Measurements from ENCODE around the gene MORN1. TPM values are rescaled to one million over a fixed set of nuclear protein-coding genes. Genes with fewer than 3 reads are reported as not detected.

MORN1 gene
- total RNA-seq, 4 donors from 2014 or later = 3.0 to 34.0 (median 12.5) TPM

DNA sequence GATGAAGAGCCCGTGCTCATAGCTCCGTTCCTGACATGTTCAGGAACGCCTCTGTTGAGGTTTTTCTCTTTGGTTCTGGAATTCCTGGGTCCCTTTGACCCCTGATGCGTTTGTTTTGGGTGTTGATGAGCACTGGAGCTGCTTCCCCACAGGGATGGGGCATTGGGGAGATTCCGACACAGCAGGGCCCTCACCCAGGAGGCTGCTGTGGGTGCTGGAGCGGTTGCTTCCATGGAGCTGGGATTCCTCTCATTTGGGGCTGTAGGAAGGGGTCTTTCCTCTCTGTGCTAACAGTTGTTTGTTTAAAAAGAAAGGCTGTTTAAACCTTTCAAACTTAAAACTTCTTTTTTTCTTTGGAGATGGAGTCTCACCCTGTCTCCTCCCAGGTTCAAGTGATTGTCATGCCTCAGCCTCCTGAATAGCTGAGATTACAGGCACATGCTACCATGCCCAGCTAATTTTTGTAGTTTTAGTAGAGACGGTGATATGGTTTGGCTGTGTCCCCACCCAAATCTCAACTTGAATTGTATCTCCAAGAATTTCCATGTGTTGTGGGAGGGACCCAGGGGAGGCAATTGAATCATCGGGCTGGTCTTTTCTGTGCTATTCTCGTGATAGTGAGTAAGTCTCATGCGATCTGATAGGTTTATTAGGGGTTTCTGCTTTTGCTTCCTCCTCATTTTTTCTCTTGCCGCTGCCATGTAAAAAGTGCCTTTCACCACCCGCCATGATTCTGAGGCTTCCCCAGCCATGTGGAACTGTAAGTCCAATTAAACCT is 114.4 kb downstream of the MORN1 start:
- no peak for DNase-seq
- no peaks in the 10 kb centered on the region for H3K9me3 ChIP-seq
- H3K27ac ChIP-seq = peak overlapping the region; percentile 66 to 76 (median 70)
- in situ Hi-C loops (cut with MboI; ENCODE audit: low pct_ligation_motif_present in 1 of 4, low pct_unique_long_range_greater_than_20kb in 1 of 4, low sequenced_read_pairs in 3 of 4) = no loop called here
- intact Hi-C loops (cut with DNase I; ENCODE audit: low total_unique reads) = loop anchor here (5.0 kb wide), 1 partner anchor 40 kb away; no protein-coding TSS in a partner anchor
- peaks cover 62 to 82% (median 80%) of the 10 kb centered on the region in 4 donors for H3K4me1 ChIP-seq
- TF ChIP-seq POLR2A (IDR thresholded peaks at IDR 0.05) = no peak
- no peak for TF ChIP-seq POLR2AphosphoS5 (IDR thresholded peaks at IDR 0.05)
- no peak for TF ChIP-seq CTCF (IDR thresholded peaks at IDR 0.05)
- TF ChIP-seq EP300 (IDR thresholded peaks at IDR 0.05; ENCODE audit: low read depth) = no peak
- H3K4me3 ChIP-seq = no peak overlapping the region
- no peaks in the 10 kb centered on the region for H3K36me3 ChIP-seq
- WGBS, 2 donors (ENCODE audit: low coverage in 1 of 2) = 64 to 82% methylated on average over 3 to 12 of the region's 12 CpGs
- no peaks in the 10 kb centered on the region for H3K27me3 ChIP-seq

DNA sequence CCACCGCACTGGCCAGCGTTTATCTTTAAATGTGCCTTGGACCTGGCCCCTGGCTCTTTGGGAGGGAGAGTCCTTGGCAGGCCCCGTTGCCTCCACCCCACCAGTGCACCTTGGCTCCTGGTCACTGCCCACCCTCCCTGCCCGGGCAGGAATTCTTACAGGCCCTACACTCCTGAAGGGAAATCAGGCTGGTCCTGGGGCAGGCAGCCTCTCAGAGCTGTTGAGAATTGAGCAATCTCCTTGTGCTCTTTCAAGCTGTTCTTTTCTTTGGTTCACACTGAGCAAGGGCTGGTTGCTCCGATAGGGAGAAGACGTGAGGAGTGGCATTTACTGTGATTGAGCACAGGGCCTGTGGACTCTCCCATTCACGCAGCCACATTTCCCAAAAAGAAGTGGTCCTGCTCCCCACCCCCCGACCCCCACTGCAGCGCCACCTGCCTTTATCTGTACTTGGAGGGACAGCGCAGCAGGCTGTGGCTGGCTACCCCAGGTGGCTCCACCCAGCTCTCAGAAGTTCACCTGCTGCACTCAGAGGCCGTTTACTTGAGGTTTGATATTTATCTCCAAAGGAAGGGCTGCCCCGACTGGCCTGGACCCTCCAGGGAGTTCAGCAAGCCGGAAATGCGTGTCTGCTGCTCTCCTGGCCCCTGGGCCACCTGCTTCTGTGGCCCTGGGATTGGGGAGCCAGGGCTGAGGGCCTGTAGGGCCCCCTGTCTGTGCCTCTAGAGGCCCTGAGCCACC is 115.4 kb downstream of the MORN1 start:
- in situ Hi-C loops (cut with MboI; ENCODE audit: low pct_ligation_motif_present in 1 of 4, low pct_unique_long_range_greater_than_20kb in 1 of 4, low sequenced_read_pairs in 3 of 4) = no loop called here
- no peaks in the 10 kb centered on the region for H3K36me3 ChIP-seq
- H3K9me3 ChIP-seq = no peaks in the 10 kb centered on the region
- H3K27ac ChIP-seq = peak overlapping the region; percentile 66 to 76 (median 70)
- no peaks in the 10 kb centered on the region for H3K27me3 ChIP-seq
- peaks cover 72 to 93% (median 90%) of the 10 kb centered on the region in 4 donors for H3K4me1 ChIP-seq
- DNase-seq = no peak
- WGBS, 2 donors (ENCODE audit: low coverage in 1 of 2) = 31 to 60% methylated on average over 1 to 14 of the region's 14 CpGs
- H3K4me3 ChIP-seq = no peak overlapping the region
- no peak for TF ChIP-seq POLR2A (IDR thresholded peaks at IDR 0.05)
- no peak for TF ChIP-seq CTCF (IDR thresholded peaks at IDR 0.05)
- TF ChIP-seq EP300 (IDR thresholded peaks at IDR 0.05; ENCODE audit: low read depth) = no peak
- TF ChIP-seq POLR2AphosphoS5 (IDR thresholded peaks at IDR 0.05) = no peak
- intact Hi-C loops (cut with DNase I; ENCODE audit: low total_unique reads) = loop anchor here (5.0 kb wide), 1 partner anchor 39 kb away; no protein-coding TSS in a partner anchor

GRCh38 chr1:2274929-2275475 is 116.4 kb downstream of the MORN1 start:
- Histone ChIP-seq H3K4me3 (no peak overlapping the region), H3K36me3 (no peaks in the 10 kb centered on the region), H3K27me3 (no peaks in the 10 kb centered on the region), H3K4me1 (peaks cover 82 to 100% (median 98%) of the 10 kb centered on the region in 4 donors), H3K9me3 (no peaks in the 10 kb centered on the region), H3K27ac (peak overlapping the region; percentile 66 to 76 (median 70))
- 60 to 61% methylated on average over 2 to 21 of the region's 21 CpGs for WGBS, 2 donors (ENCODE audit: low coverage in 1 of 2)
- TF ChIP-seq POLR2A (IDR thresholded peaks at IDR 0.05) (no peak), CTCF (IDR thresholded peaks at IDR 0.05) (no peak), POLR2AphosphoS5 (IDR thresholded peaks at IDR 0.05) (no peak), EP300 (IDR thresholded peaks at IDR 0.05; ENCODE audit: low read depth) (no peak)
- intact Hi-C loops (cut with DNase I; ENCODE audit: low total_unique reads) (loop anchor here (5.0 kb wide), 1 partner anchor 38 kb away; no protein-coding TSS in a partner anchor), in situ Hi-C loops (cut with MboI; ENCODE audit: low pct_ligation_motif_present in 1 of 4, low pct_unique_long_range_greater_than_20kb in 1 of 4, low sequenced_read_pairs in 3 of 4) (no loop called here)
- no peak for DNase-seq
